OCI-M1 (cell line): Measurements from ENCODE around the gene RASGRP1.

ENCODE experiments used
- DNase-seq: peaks from one replicate; lab custom pipeline; 2025; lab: John Stamatoyannopoulos, UW

RASGRP1 gene

GRCh38 chr15:38504680-38505467 is 59.7 kb downstream of the RASGRP1 start:
- no peak for DNase-seq

GRCh38 chr15:38503496-38503895 is 61.1 kb downstream of the RASGRP1 start:
- DNase-seq: no peak

GRCh38 chr15:38499651-38500050 is 65.0 kb downstream of the RASGRP1 start:
- no peak for DNase-seq

- no peak for DNase-seq
Measured at GRCh38 chr15:38496151-38496550, 68.5 kb downstream of the RASGRP1 start.

GRCh38 chr15:38490242-38490922 is 74.2 kb downstream of the RASGRP1 start:
- DNase-seq: no peak

GRCh38 chr15:38487378-38487777 is 77.2 kb downstream of the RASGRP1 start:
- no peak for DNase-seq

GRCh38 chr15:38486936-38487335 is 77.7 kb downstream of the RASGRP1 start:
- DNase-seq: no peak

- DNase-seq: no peak
Measured at GRCh38 chr15:38482572-38482971, 82.0 kb downstream of the RASGRP1 start.

- DNase-seq: no peak
Measured at GRCh38 chr15:38481761-38482160, 82.9 kb downstream of the RASGRP1 start.

GRCh38 chr15:38481113-38481512 is 83.5 kb downstream of the RASGRP1 start:
- DNase-seq: no peak

GRCh38 chr15:38479756-38480155 is 84.9 kb downstream of the RASGRP1 start:
- DNase-seq: peak; percentile 2

- no peak for DNase-seq
Measured at GRCh38 chr15:38479266-38479665, 85.3 kb downstream of the RASGRP1 start.

- DNase-seq: no peak
Measured at GRCh38 chr15:38477637-38478036, 87.0 kb downstream of the RASGRP1 start.

GRCh38 chr15:38476120-38476519 is 88.5 kb downstream of the RASGRP1 start:
- no peak for DNase-seq

- DNase-seq: no peak
Measured at GRCh38 chr15:38475361-38475760, 89.3 kb downstream of the RASGRP1 start.

GRCh38 chr15:38474155-38474757 is 90.4 kb downstream of the RASGRP1 start:
- DNase-seq: peak; percentile 72

GRCh38 chr15:38471974-38472373 is 92.6 kb downstream of the RASGRP1 start:
- no peak for DNase-seq

- DNase-seq: no peak
Measured at GRCh38 chr15:38470816-38471215, 93.8 kb downstream of the RASGRP1 start.

- no peak for DNase-seq
Measured at GRCh38 chr15:38464675-38465074, 99.9 kb downstream of the RASGRP1 start.

GRCh38 chr15:38463893-38464292 is 100.7 kb downstream of the RASGRP1 start:
- no peak for DNase-seq

GRCh38 chr15:38461066-38461833 is 103.4 kb downstream of the RASGRP1 start:
- DNase-seq: peak; percentile 3

GRCh38 chr15:38460543-38460942 is 104.1 kb downstream of the RASGRP1 start:
- no peak for DNase-seq
